CD14-positive monocyte (primary cell): ENCODE results near the gene NDC1. TPM values are rescaled to one million over a fixed set of nuclear protein-coding genes. Genes with fewer than 3 reads are reported as not detected.

Experiments used
- DNase-seq, 3 donors: peaks; one replicate each; pipeline ENCODE4 v3.0.0-alpha.2; 2011 to 2022
- H2AFZ ChIP-seq: 2 replicates; pipeline ENCODE4 v1.6.0; 2012; ENCODE audit warnings: mild to moderate bottlenecking, low read depth, low read length, inconsistent platforms; ENCODE audit not compliant: insufficient read depth, poor library complexity, severe bottlenecking
- H3K27ac ChIP-seq, 2 donors: 1 replicate in 1 of 2; 2 replicates in 1 of 2; pipeline ENCODE4 v1.5.1; 2012 to 2013; ENCODE audit warnings: low read length in 2 of 2, control low read depth in 1 of 2, inconsistent platforms in 1 of 2, low read depth in 1 of 2, mild to moderate bottlenecking in 1 of 2
- H3K27me3 ChIP-seq, 2 donors: one replicate each; pipeline versions ENCODE4 v1.6.0 to v1.6.1; 2011 to 2013; ENCODE audit warnings: low read length in 2 of 2; ENCODE audit not compliant: control insufficient read depth in 2 of 2, insufficient read depth in 2 of 2
- H3K36me3 ChIP-seq, 2 donors: replicated peaks in 1 of 2; 1 replicate in 1 of 2; 2 replicates in 1 of 2; pipeline versions ENCODE4 v1.5.1 to v1.6.1; 2012 to 2013; ENCODE audit warnings: low read length in 2 of 2, control low read depth in 1 of 2, inconsistent platforms in 1 of 2, mild to moderate bottlenecking in 1 of 2; ENCODE audit not compliant: insufficient read depth in 2 of 2, control insufficient read depth in 1 of 2
- H3K4me1 ChIP-seq, 2 donors: 1 replicate in 1 of 2; 2 replicates in 1 of 2; pipeline versions ENCODE4 v1.5.1 to v1.6.1; 2012 to 2013; ENCODE audit warnings: low read length in 2 of 2, control low read depth in 1 of 2, inconsistent platforms in 1 of 2, mild to moderate bottlenecking in 1 of 2, moderate library complexity in 1 of 2; ENCODE audit not compliant: insufficient read depth in 2 of 2, control insufficient read depth in 1 of 2
- H3K4me2 ChIP-seq: replicated peaks from 2 replicates; pipeline ENCODE3; 2012; ENCODE audit warnings: low read length, moderate library complexity, mild to moderate bottlenecking; ENCODE audit not compliant: poor library complexity, severe bottlenecking; ENCODE audit errors: extremely low read depth
- H3K4me3 ChIP-seq, 3 experiments: fragments of 200-600 bp in 1 of 3; sonication (generic) in 1 of 3; replicated peaks in 1 of 3; 1 replicate in 2 of 3; 2 replicates in 1 of 3; pipeline ENCODE4 v1.5.1; 2011 to 2013; ENCODE audit warnings: low read length in 3 of 3, mild to moderate bottlenecking in 3 of 3, control low read depth in 2 of 3, low read depth in 2 of 3, inconsistent platforms in 1 of 3, moderate library complexity in 1 of 3
- H3K79me2 ChIP-seq: 2 replicates; pipeline ENCODE4 v1.6.0; 2012; ENCODE audit warnings: mild to moderate bottlenecking, control low read depth, inconsistent platforms, low read length, moderate library complexity; ENCODE audit not compliant: insufficient read depth
- H3K9ac ChIP-seq: 2 replicates; pipeline ENCODE4 v1.6.0; 2017; ENCODE audit warnings: low read length, mild to moderate bottlenecking; ENCODE audit not compliant: insufficient read depth, poor library complexity, severe bottlenecking
- H3K9me3 ChIP-seq, 2 donors: replicated peaks in 1 of 2; 1 replicate in 1 of 2; 2 replicates in 1 of 2; pipeline versions ENCODE4 v1.5.1 to v1.6.1; 2012 to 2013; ENCODE audit warnings: low read length in 2 of 2, control low read depth in 1 of 2; ENCODE audit not compliant: control insufficient read depth in 1 of 2, insufficient read depth in 1 of 2
- H4K20me1 ChIP-seq: 2 replicates; pipeline ENCODE4 v1.6.0; 2012; ENCODE audit warnings: mild to moderate bottlenecking, low read length, control low read depth, moderate library complexity; ENCODE audit not compliant: insufficient read depth
- H3K27ac Mint-ChIP-seq, 7 donors: one replicate each; pipeline ENCODE4 v1.8.0; 2020; ENCODE audit warnings: mild to moderate bottlenecking in 7 of 7, mixed read lengths in 7 of 7, moderate library complexity in 6 of 7, inconsistent platforms in 2 of 7
- H3K27me3 Mint-ChIP-seq, 3 donors: one replicate each; pipeline ENCODE4 v1.8.0; 2021 to 2022; ENCODE audit warnings: low read depth in 3 of 3, mild to moderate bottlenecking in 3 of 3, mixed read lengths in 3 of 3, moderate library complexity in 3 of 3, inconsistent platforms in 1 of 3
- H3K36me3 Mint-ChIP-seq, 2 donors: one replicate each; pipeline ENCODE4 v1.8.0; 2020; ENCODE audit warnings: mixed read lengths in 2 of 2, inconsistent platforms in 1 of 2, mild to moderate bottlenecking in 1 of 2
- H3K4me1 Mint-ChIP-seq: one replicate; pipeline ENCODE4 v1.8.0; 2020; ENCODE audit warnings: mild to moderate bottlenecking, mixed read lengths
- H3K4me3 Mint-ChIP-seq, 2 donors: one replicate each; pipeline ENCODE4 v1.8.0; 2020; ENCODE audit warnings: mild to moderate bottlenecking in 2 of 2, mixed read lengths in 2 of 2, moderate library complexity in 1 of 2
- H3K9me3 Mint-ChIP-seq, 7 donors: one replicate each; pipeline ENCODE4 v1.8.0; 2020 to 2022; ENCODE audit warnings: mixed read lengths in 7 of 7, mild to moderate bottlenecking in 6 of 7, moderate library complexity in 6 of 7, inconsistent platforms in 2 of 7
- WGBS: methylation state at CpG from one replicate; pipeline ENCODE4 v1.1.5; 2013; ENCODE audit warnings: missing lambda C conversion rate; ENCODE audit not compliant: insufficient coverage; 5-methylcytosine and 5-hydroxymethylcytosine counted together
- intact Hi-C, 2 donors: fragments of 100-400 bp; cut with micrococcal nuclease; formaldehyde crosslinking; loops; one replicate each; pipeline versions ENCODE4 v1.15.0 to v1.15.1; 2023
- polyA plus RNA-seq, 3 donors: library from polyadenylated mRNA; depleted of rRNA in 1 of 3; unstranded in 2 of 3; stranded (reverse) in 1 of 3; fragments of 300-500 nt in 2 of 3; fragments of >200 nt in 1 of 3; fragmentation: Illumina TruSeq in 2 of 3; gene quantifications; 1 replicate in 2 of 3; 2 replicates in 1 of 3; pipeline ENCODE4 v1.2.3, GENCODE V29; 2012 to 2021
- TF ChIP-seq, protein P1 (sequence below): fragments of 200-600 bp; IDR thresholded peaks from one replicate; pipeline ENCODE4 v1.8.0; 2022; ENCODE audit warnings: antibody characterized with exemption, mild to moderate bottlenecking

The NDC1 gene
- polyA plus RNA-seq, 3 donors = 3.0 to 6.1 (median 4.7) TPM

DNA sequence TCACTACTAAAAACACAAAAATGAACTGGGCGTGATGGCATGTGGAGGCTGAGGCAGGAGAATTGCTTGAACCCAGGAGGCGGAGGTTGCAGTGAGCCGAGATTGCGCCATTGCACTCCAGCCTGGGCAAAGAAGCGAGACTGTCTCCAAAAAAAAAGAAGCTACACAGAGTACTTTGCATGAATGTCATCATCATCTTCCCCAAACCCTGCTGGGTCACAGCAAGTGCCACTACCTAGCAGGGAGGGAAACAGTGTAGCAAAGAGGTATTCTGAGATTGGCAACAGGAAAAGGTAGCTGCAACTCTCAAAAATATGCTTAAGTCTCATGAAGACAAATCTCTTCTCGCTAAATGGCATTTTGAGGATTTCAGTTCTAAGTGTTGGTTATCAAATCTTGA is 12.8 kb downstream of the NDC1 start:
- no peak overlapping the region for H3K27ac ChIP-seq
- H3K27me3 ChIP-seq = no peaks in the 10 kb centered on the region
- no peaks in the 10 kb centered on the region for H3K4me1 ChIP-seq
- Mint-ChIP-seq H3K27me3 (peaks cover 0 to 2% (median 0%) of the 10 kb centered on the region in 3 donors), H3K36me3 (peaks cover 43 to 62% of the 10 kb centered on the region in 2 donors), H3K4me3 (no peak overlapping the region), H3K9me3 (no peaks in the 10 kb centered on the region), H3K27ac (peak overlapping the region in 2 of 7 donors; percentile 10 to 48), H3K4me1 (peaks cover 9% of the 10 kb centered on the region)
- intact Hi-C loops = no loop called here
- no peak overlapping the region for H3K4me3 ChIP-seq
- DNase-seq = no peak
- no peaks in the 10 kb centered on the region for H3K9me3 ChIP-seq
- 100% methylated on average over 2 of the region's 6 CpGs for WGBS
- no peak overlapping the region for H2AFZ ChIP-seq
- H3K9ac ChIP-seq = no peak overlapping the region
- TF ChIP-seq, protein P1, sequence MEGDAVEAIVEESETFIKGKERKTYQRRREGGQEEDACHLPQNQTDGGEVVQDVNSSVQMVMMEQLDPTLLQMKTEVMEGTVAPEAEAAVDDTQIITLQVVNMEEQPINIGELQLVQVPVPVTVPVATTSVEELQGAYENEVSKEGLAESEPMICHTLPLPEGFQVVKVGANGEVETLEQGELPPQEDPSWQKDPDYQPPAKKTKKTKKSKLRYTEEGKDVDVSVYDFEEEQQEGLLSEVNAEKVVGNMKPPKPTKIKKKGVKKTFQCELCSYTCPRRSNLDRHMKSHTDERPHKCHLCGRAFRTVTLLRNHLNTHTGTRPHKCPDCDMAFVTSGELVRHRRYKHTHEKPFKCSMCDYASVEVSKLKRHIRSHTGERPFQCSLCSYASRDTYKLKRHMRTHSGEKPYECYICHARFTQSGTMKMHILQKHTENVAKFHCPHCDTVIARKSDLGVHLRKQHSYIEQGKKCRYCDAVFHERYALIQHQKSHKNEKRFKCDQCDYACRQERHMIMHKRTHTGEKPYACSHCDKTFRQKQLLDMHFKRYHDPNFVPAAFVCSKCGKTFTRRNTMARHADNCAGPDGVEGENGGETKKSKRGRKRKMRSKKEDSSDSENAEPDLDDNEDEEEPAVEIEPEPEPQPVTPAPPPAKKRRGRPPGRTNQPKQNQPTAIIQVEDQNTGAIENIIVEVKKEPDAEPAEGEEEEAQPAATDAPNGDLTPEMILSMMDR = no peak
- H3K36me3 ChIP-seq = peaks cover 37 to 78% of the 10 kb centered on the region in 2 donors
- no peak overlapping the region for H3K4me2 ChIP-seq
- H3K79me2 ChIP-seq = no peaks in the 10 kb centered on the region
- H4K20me1 ChIP-seq = no peaks in the 10 kb centered on the region

DNA sequence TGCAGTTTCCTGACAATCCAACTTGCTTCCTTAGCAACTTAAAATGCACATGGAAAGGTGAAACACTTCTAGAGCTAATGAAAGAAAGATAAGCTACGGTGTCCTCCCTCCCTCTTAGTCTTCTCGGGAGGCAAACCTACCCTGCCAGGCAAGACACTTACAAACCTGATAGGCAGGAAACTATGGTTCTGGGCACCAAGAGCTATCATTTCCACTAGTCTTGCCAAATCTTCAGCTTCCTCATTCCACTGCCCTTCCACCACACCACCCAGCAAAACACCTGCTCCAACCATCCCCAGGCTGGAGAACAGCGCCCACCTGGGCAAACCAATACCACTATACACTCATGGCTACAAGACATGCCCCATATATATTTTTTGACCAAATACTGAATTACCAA is 15.2 kb downstream of the NDC1 start:
- H4K20me1 ChIP-seq = no peaks in the 10 kb centered on the region
- H3K79me2 ChIP-seq = no peaks in the 10 kb centered on the region
- peak overlapping the region in 3 of 7 donors; percentile 28 to 48 (median 47) for H3K27ac Mint-ChIP-seq
- no peaks in the 10 kb centered on the region for H3K9me3 ChIP-seq
- peaks cover 32 to 85% of the 10 kb centered on the region in 2 donors for H3K36me3 ChIP-seq
- no peaks in the 10 kb centered on the region for H3K27me3 ChIP-seq
- peaks cover 48 to 65% of the 10 kb centered on the region in 2 donors for H3K36me3 Mint-ChIP-seq
- no peak overlapping the region for H3K4me2 ChIP-seq
- no peak overlapping the region for H3K9ac ChIP-seq
- intact Hi-C loops = no loop called here
- no peak overlapping the region for H3K27ac ChIP-seq
- TF ChIP-seq, protein P1 = no peak
- H3K4me3 Mint-ChIP-seq = no peak overlapping the region
- H3K27me3 Mint-ChIP-seq = peaks cover 0 to 2% (median 0%) of the 10 kb centered on the region in 3 donors
- H3K4me1 Mint-ChIP-seq = peaks cover 9% of the 10 kb centered on the region
- no peaks in the 10 kb centered on the region for H3K4me1 ChIP-seq
- no peak overlapping the region for H3K4me3 ChIP-seq
- H2AFZ ChIP-seq = no peak overlapping the region
- no peak for DNase-seq
- H3K9me3 Mint-ChIP-seq = peaks cover 0 to 3% (median 0%) of the 10 kb centered on the region in 7 donors
- WGBS = 77% methylated on average over 3 of the region's 3 CpGs
